H1 (cell line): ENCODE data around the gene RPP25L. TPM values are rescaled to one million over a fixed set of nuclear protein-coding genes. Genes with fewer than 3 reads are reported as not detected.

Experiments used
- CTCF ChIA-PET: fragments of 300-600 bp; sonication (Branson Sonifier 250); formaldehyde crosslinking; loops from one replicate; lab custom pipeline; 2021; ENCODE audit not compliant: partially characterized antibody; lab: Charles Lee
- POLR2A ChIA-PET: fragments of 300-600 bp; sonication (Branson Sonifier 250); formaldehyde crosslinking; loops from one replicate; lab custom pipeline; 2021; ENCODE audit warnings: inconsistent platforms; ENCODE audit not compliant: partially characterized antibody; lab: Charles Lee
- DNase-seq, 2 experiments: peaks; one replicate each; pipeline versions ENCODE4 v3.0.0 to v3.0.0-alpha.2; 2010 to 2022; ENCODE audit warnings: low spot score in 2 of 2, low read depth in 1 of 2, mixed read lengths in 1 of 2
- FAIRE-seq: peaks from 2 replicates; lab custom pipeline; 2011; peaks lifted over from hg19 to GRCh38; lab: Jason Lieb, UNC
- H2AFZ ChIP-seq: 2 replicates; pipeline ENCODE4 v1.8.1; 2012; ENCODE audit warnings: low read length, inconsistent platforms
- H2AK5ac ChIP-seq: 2 replicates; pipeline ENCODE4 v1.6.1; 2013; ENCODE audit warnings: low read depth, low read length
- H2BK120ac ChIP-seq: replicated peaks from 2 replicates; pipeline ENCODE3; 2013; ENCODE audit warnings: low read depth, low read length, inconsistent platforms
- H2BK12ac ChIP-seq: 2 replicates; pipeline ENCODE4 v1.6.1; 2013; ENCODE audit warnings: low read depth, low read length
- H2BK15ac ChIP-seq: 2 replicates; pipeline ENCODE4 v1.6.1; 2013; ENCODE audit warnings: low read length
- H2BK20ac ChIP-seq: 2 replicates; pipeline ENCODE4 v1.6.1; 2013; ENCODE audit warnings: low read length
- H2BK5ac ChIP-seq: 2 replicates; pipeline ENCODE4 v1.6.1; 2013; ENCODE audit warnings: low read depth, low read length
- H3K14ac ChIP-seq: 2 replicates; pipeline ENCODE4 v1.6.1; 2013; ENCODE audit warnings: inconsistent platforms; ENCODE audit not compliant: insufficient read length
- H3K18ac ChIP-seq: 2 replicates; pipeline ENCODE4 v1.6.1; 2013; ENCODE audit warnings: low read length; ENCODE audit errors: extremely low read depth
- H3K23ac ChIP-seq: 2 replicates; pipeline ENCODE4 v1.6.1; 2013; ENCODE audit warnings: inconsistent platforms; ENCODE audit not compliant: insufficient read length
- H3K23me2 ChIP-seq: 2 replicates; pipeline ENCODE4 v1.6.1; 2013; ENCODE audit warnings: low read depth, low read length
- H3K27ac ChIP-seq: 2 replicates; pipeline ENCODE4 v1.6.1; 2011; ENCODE audit warnings: low read depth, low read length, inconsistent platforms
- H3K27me3 ChIP-seq, 4 experiments: replicated peaks in 1 of 4; 1 replicate in 1 of 4; 2 replicates in 3 of 4; pipeline versions ENCODE4 v1.6.1 to v1.8.1; 2011 to 2013; ENCODE audit warnings: low read length in 3 of 4, mild to moderate bottlenecking in 3 of 4, inconsistent platforms in 2 of 4, mixed read lengths in 2 of 4, moderate library complexity in 1 of 4; ENCODE audit not compliant: control insufficient read depth in 3 of 4, insufficient read depth in 3 of 4; ENCODE audit errors: extremely low read depth in 1 of 4
- H3K36me3 ChIP-seq, 4 experiments: 2 replicates each; pipeline versions ENCODE4 v1.6.1 to v1.8.1; 2011 to 2013; ENCODE audit warnings: mild to moderate bottlenecking in 4 of 4, low read length in 3 of 4, moderate library complexity in 2 of 4, control low read depth in 1 of 4, inconsistent platforms in 1 of 4; ENCODE audit not compliant: insufficient read depth in 4 of 4, control insufficient read depth in 2 of 4
- H3K4ac ChIP-seq: replicated peaks from 2 replicates; pipeline ENCODE3; 2013; ENCODE audit warnings: low read length, low read depth, mixed read lengths, inconsistent platforms; ENCODE audit not compliant: insufficient read length
- H3K4me1 ChIP-seq, 4 experiments: replicated peaks in 1 of 4; 1 replicate in 1 of 4; 2 replicates in 3 of 4; pipeline versions ENCODE4 v1.6.1 to v1.8.1; 2011 to 2013; ENCODE audit warnings: low read length in 3 of 4, inconsistent platforms in 2 of 4, mixed read lengths in 1 of 4; ENCODE audit not compliant: insufficient read depth in 4 of 4, control insufficient read depth in 3 of 4
- H3K4me2 ChIP-seq, 2 experiments: 2 replicates each; pipeline versions ENCODE4 v1.6.1 to v1.8.1; 2011 to 2013; ENCODE audit warnings: low read depth in 2 of 2, low read length in 2 of 2, control low read depth in 1 of 2, inconsistent platforms in 1 of 2, mild to moderate bottlenecking in 1 of 2; ENCODE audit not compliant: insufficient read depth in 1 of 2
- H3K4me3 ChIP-seq, 4 experiments: fragments of 200-600, 300-600 bp in 1 of 4; sonication (generic), shearing (Covaris generic), sonication (Bioruptor Twin) in 1 of 4; 2 replicates each; pipeline versions ENCODE4 v1.5.1 to v1.8.1; 2011 to 2016; ENCODE audit warnings: low read length in 4 of 4, low read depth in 3 of 4, control low read depth in 2 of 4, inconsistent platforms in 2 of 4, mild to moderate bottlenecking in 2 of 4, mixed read lengths in 1 of 4, moderate library complexity in 1 of 4; ENCODE audit not compliant: insufficient read depth in 2 of 4; ENCODE audit errors: extremely low read depth in 1 of 4
- H3K56ac ChIP-seq: replicated peaks from 2 replicates; pipeline ENCODE3; 2013; ENCODE audit warnings: low read depth, mild to moderate bottlenecking, mixed read lengths, low read length, inconsistent platforms; ENCODE audit not compliant: insufficient read length
- H3K79me1 ChIP-seq: 2 replicates; pipeline ENCODE4 v1.6.1; 2013; ENCODE audit warnings: low read depth, low read length, control low read depth
- H3K79me2 ChIP-seq, 2 experiments: 2 replicates each; pipeline versions ENCODE4 v1.6.1 to v1.8.1; 2012 to 2013; ENCODE audit warnings: low read length in 2 of 2, mild to moderate bottlenecking in 2 of 2, inconsistent platforms in 1 of 2; ENCODE audit not compliant: insufficient read depth in 2 of 2, control insufficient read depth in 1 of 2
- H3K9ac ChIP-seq, 4 experiments: replicated peaks in 1 of 4; 1 replicate in 1 of 4; 2 replicates in 3 of 4; pipeline versions ENCODE4 v1.6.1 to v1.8.1; 2011 to 2013; ENCODE audit warnings: low read depth in 3 of 4, low read length in 3 of 4, control low read depth in 2 of 4, mild to moderate bottlenecking in 2 of 4, moderate library complexity in 2 of 4, inconsistent platforms in 1 of 4; ENCODE audit errors: extremely low read depth in 1 of 4
- H3K9me3 ChIP-seq, 2 experiments: 2 replicates each; pipeline versions ENCODE4 v1.6.1 to v1.8.1; 2012 to 2013; ENCODE audit warnings: mild to moderate bottlenecking in 2 of 2, moderate library complexity in 2 of 2, control low read depth in 1 of 2, inconsistent platforms in 1 of 2, low read depth in 1 of 2, low read length in 1 of 2, mixed read lengths in 1 of 2; ENCODE audit not compliant: insufficient read depth in 2 of 2
- H4K20me1 ChIP-seq, 2 experiments: replicated peaks in 1 of 2; 2 replicates each; pipeline versions ENCODE3 to v1.8.1; 2011 to 2013; ENCODE audit warnings: inconsistent platforms in 2 of 2, low read length in 2 of 2, mild to moderate bottlenecking in 1 of 2; ENCODE audit not compliant: insufficient read depth in 2 of 2, control insufficient read depth in 1 of 2
- H4K5ac ChIP-seq: 2 replicates; pipeline ENCODE4 v1.6.1; 2013; ENCODE audit warnings: low read length, low read depth, mixed read lengths, inconsistent platforms; ENCODE audit not compliant: insufficient read length
- H4K8ac ChIP-seq: 2 replicates; pipeline ENCODE4 v1.8.0; 2013; ENCODE audit warnings: mild to moderate bottlenecking, moderate library complexity, low read length, inconsistent platforms; ENCODE audit not compliant: insufficient read depth; ENCODE audit errors: extremely low read depth
- H4K91ac ChIP-seq: replicated peaks from 2 replicates; pipeline ENCODE3; 2013; ENCODE audit warnings: low read length, mixed read lengths, inconsistent platforms; ENCODE audit not compliant: insufficient read length
- KDM5A ChIP-seq: fragments of 200-600 bp; IDR thresholded peaks from 2 replicates; pipeline ENCODE4 v1.7.1; 2012; ENCODE audit warnings: mild to moderate bottlenecking, low read length, inconsistent platforms, mixed read lengths
- NANOG ChIP-seq: IDR thresholded peaks from 2 replicates; pipeline ENCODE4 v1.6.1; 2011; ENCODE audit warnings: low read length, low read depth, mild to moderate bottlenecking, inconsistent platforms; ENCODE audit not compliant: insufficient read depth, poor library complexity, severe bottlenecking
- WGBS, 2 experiments: shearing (Covaris generic) in 1 of 2; methylation state at CpG; one replicate each; pipeline versions ENCODE4 v1.1.6 to v1.1.7; 2013 to 2015; ENCODE audit warnings: low lambda C conversion rate in 2 of 2, mixed read lengths in 2 of 2, inconsistent platforms in 1 of 2, low coverage in 1 of 2, missing lambda C conversion rate in 1 of 2; ENCODE audit not compliant: insufficient replicate concordance in 2 of 2, insufficient coverage in 1 of 2, insufficient read length in 1 of 2; ENCODE audit errors: extremely low coverage in 1 of 2, missing lambda C conversion rate in 1 of 2; 5-methylcytosine and 5-hydroxymethylcytosine counted together
- polyA plus RNA-seq, 7 experiments: library from polyadenylated mRNA; depleted of rRNA in 3 of 7; stranded (reverse) in 5 of 7; unstranded in 2 of 7; fragments of >200 nt in 5 of 7; fragments of 200-250 nt in 2 of 7; gene quantifications; 1 replicate in 5 of 7; 2 replicates in 1 of 7; 4 replicates in 1 of 7; pipeline versions ENCODE4 v1.2.1 to v1.2.3, GENCODE V29; 2011 to 2013; ENCODE audit warnings: missing spikeins in 2 of 7, mixed read lengths in 2 of 7
- total RNA-seq: library from RNA; stranded (reverse); fragmentation: NEBNext Ultra II Directional; extraction: Animal tissue kit (Norgen Biotek cat#: 25700); gene quantifications from 2 replicates; pipeline ENCODE4 v1.2.1, GENCODE V29; 2021

Gene RPP25L
- total and polyA plus RNA-seq, 2 of the 8 experiments (the other 6 are each of a cell fraction or from before 2014, with no cell fraction given), result 21.6 to 75.0 TPM

GRCh38 chr9:34615132-34615531 lies 3.2 kb upstream of the RPP25L start:
- H3K4me2 ChIP-seq, result no peak overlapping the region
- no peak overlapping the region for H3K23ac ChIP-seq
- H4K8ac ChIP-seq, result no peak overlapping the region
- no peak overlapping the region for H3K9ac ChIP-seq
- H3K27ac ChIP-seq, result no peak overlapping the region
- no peaks in the 10 kb centered on the region for H3K79me2 ChIP-seq
- 84% methylated on average over 2 of the region's 2 CpGs; no CpG with 5 or more reads in 1 of the 2 experiments for WGBS, 2 experiments
- H2BK5ac ChIP-seq, result no peak overlapping the region
- peaks cover 15% of the 10 kb centered on the region; the same call in 1 of the 2 replicates for H3K23me2 ChIP-seq
- no peak for DNase-seq
- H4K91ac ChIP-seq, result no peak overlapping the region
- CTCF ChIA-PET, result interaction anchor here (0.8 to 16.9 kb wide), 11 partner anchors 10 to 211 kb away, joined by 3 to 401 read pairs (median 5); partner anchors contain the start of genes ARID3C, CCL27, GALT and SIGMAR1
- H2BK20ac ChIP-seq, result no peak overlapping the region
- no peaks in the 10 kb centered on the region for H3K9me3 ChIP-seq
- no peak overlapping the region for H4K5ac ChIP-seq
- H3K79me1 ChIP-seq, result no peaks in the 10 kb centered on the region
- no peak for FAIRE-seq
- H3K14ac ChIP-seq, result no peak overlapping the region
- peaks cover 4 to 11% (median 6%) of the 10 kb centered on the region in 4 experiments for H3K4me1 ChIP-seq
- TF ChIP-seq NANOG (no peak), KDM5A (no peak)
- TF ChIP-seq, all 59 proteins: peak for 0
- H2BK12ac ChIP-seq, result no peak overlapping the region
- H3K27me3 ChIP-seq, result peaks cover 0 to 3% (median 2%) of the 10 kb centered on the region in 4 experiments; a peak in 2 of 7 replicates
- no peak overlapping the region for H2AK5ac ChIP-seq
- H3K18ac ChIP-seq, result no peak overlapping the region
- no peak overlapping the region for H3K4ac ChIP-seq
- H3K4me3 ChIP-seq, result no peak overlapping the region
- H2BK120ac ChIP-seq, result no peak overlapping the region
- H2AFZ ChIP-seq, result no peak overlapping the region
- H4K20me1 ChIP-seq, result no peaks in the 10 kb centered on the region
- POLR2A ChIA-PET, result interaction anchor here (0.8 to 0.9 kb wide), 3 partner anchors 13 to 25 kb away, joined by 3 to 4 read pairs (median 3); no protein-coding TSS in a partner anchor
- H2BK15ac ChIP-seq, result no peak overlapping the region
- H3K56ac ChIP-seq, result no peak overlapping the region
- H3K36me3 ChIP-seq, result no peaks in the 10 kb centered on the region; a peak in 1 of 8 replicates
